ENCODE data around the gene WWC2.

WWC2 gene

GRCh38 chr4:183101956-183102480 is 3.0 kb downstream of the WWC2 start (continued):
- TF ChIP-seq ZNF658 (tag by site-specific recombination; IDR thresholded peaks at IDR 0.05) (no peak), ZNF133 (tag by site-specific recombination; IDR thresholded peaks at IDR 0.05) (no peak), OVOL3 (tag by site-specific recombination; IDR thresholded peaks at IDR 0.05) (no peak), ZBTB21 (tag by site-specific recombination; IDR thresholded peaks at IDR 0.05) (peak; percentile 59; the same call in 1 of the 2 replicates), ZNF629 (tag by site-specific recombination; IDR thresholded peaks at IDR 0.05) (peak; percentile 87), YY1 (tag by site-specific recombination; IDR thresholded peaks at IDR 0.05) (no peak), ZNF561 (tag by site-specific recombination; IDR thresholded peaks at IDR 0.05; ENCODE audit: borderline replicate concordance) (no peak), ZNF580 (tag by site-specific recombination; IDR thresholded peaks at IDR 0.05) (no peak), ZNF544 (tag by site-specific recombination; IDR thresholded peaks at IDR 0.05) (no peak), ZFHX2 (tag by site-specific recombination; conservative IDR thresholded peaks at IDR 0.05) (no peak), TCF7L2 (IDR thresholded peaks at IDR 0.05; ENCODE audit: borderline replicate concordance, low read depth, low read length) (no peak), ZNF146 (tag by site-specific recombination; IDR thresholded peaks at IDR 0.05) (no peak), ZNF366 (tag by site-specific recombination; conservative IDR thresholded peaks at IDR 0.05) (0 out of 2 replicates have a peak, but pooled peaks have one; percentile 48), ZBTB26 (tag by site-specific recombination; optimal IDR thresholded peaks at IDR 0.05) (no peak), ZNF558 (tag by site-specific recombination; IDR thresholded peaks at IDR 0.05) (no peak), ZNF660 (tag by site-specific recombination; IDR thresholded peaks at IDR 0.05) (no peak), ZNF132 (tag by site-specific recombination; IDR thresholded peaks at IDR 0.05; ENCODE audit: borderline replicate concordance) (no peak), ZNF843 (tag by site-specific recombination; IDR thresholded peaks at IDR 0.05) (peak; percentile 10; the same call in 1 of the 2 replicates)

- TF ChIP-seq INSM2 (tag by site-specific recombination; IDR thresholded peaks at IDR 0.05) (no peak), ZNF248 (tag by site-specific recombination; IDR thresholded peaks at IDR 0.05) (no peak), ZBTB21 (tag by site-specific recombination; IDR thresholded peaks at IDR 0.05) (no peak), ZSCAN18 (tag by site-specific recombination; IDR thresholded peaks at IDR 0.05) (no peak), ZNF621 (tag by site-specific recombination; IDR thresholded peaks at IDR 0.05) (no peak), ZSCAN4 (tag by site-specific recombination; IDR thresholded peaks at IDR 0.05) (no peak), PBX3 (CRISPR knock-in tag; IDR thresholded peaks at IDR 0.05) (no peak), ZNF37A (tag by site-specific recombination; IDR thresholded peaks at IDR 0.05) (no peak), TRIM28 (IDR thresholded peaks at IDR 0.05; ENCODE audit: borderline replicate concordance, low read length) (no peak), KLF9 (tag by site-specific recombination; IDR thresholded peaks at IDR 0.05; ENCODE audit: low read depth) (no peak), REPIN1 (tag by site-specific recombination; IDR thresholded peaks at IDR 0.05; ENCODE audit: low read depth) (no peak)
- ChIA-PET CTCF (no interaction called here), POLR2A (interaction anchor here (0.7 kb wide), 1 partner anchor 57 kb away, joined by 5 read pairs; no protein-coding TSS in a partner anchor)
- no peak overlapping the region for H3K4me3 ChIP-seq (ENCODE audit: low read depth, low read length)
- H3K36me3 ChIP-seq (ENCODE audit: control insufficient read depth in 2 of 2, insufficient read depth in 1 of 2, low read length in 2 of 2) = no peaks in the 10 kb centered on the region
- peaks cover 10% of the 10 kb centered on the region for H3K4me1 ChIP-seq (ENCODE audit: control insufficient read depth, insufficient read depth, low read length)
- H3K9me3 ChIP-seq (ENCODE audit: control insufficient read depth, insufficient read depth, low read depth, low read length) = no peaks in the 10 kb centered on the region
- H3K27ac ChIP-seq (ENCODE audit: extremely low read depth, low read depth, low read length) = no peak overlapping the region
Observed at GRCh38 chr4:183105092-183105491, 6.0 kb downstream of the WWC2 start.
